LoVo (cell line): Measurements from ENCODE around the gene TRAM2.

Experiments used
- DNase-seq: peaks from one replicate; pipeline ENCODE4 v3.0.0-alpha.2; 2016; ENCODE audit warnings: low spot score

The TRAM2 gene

DNA sequence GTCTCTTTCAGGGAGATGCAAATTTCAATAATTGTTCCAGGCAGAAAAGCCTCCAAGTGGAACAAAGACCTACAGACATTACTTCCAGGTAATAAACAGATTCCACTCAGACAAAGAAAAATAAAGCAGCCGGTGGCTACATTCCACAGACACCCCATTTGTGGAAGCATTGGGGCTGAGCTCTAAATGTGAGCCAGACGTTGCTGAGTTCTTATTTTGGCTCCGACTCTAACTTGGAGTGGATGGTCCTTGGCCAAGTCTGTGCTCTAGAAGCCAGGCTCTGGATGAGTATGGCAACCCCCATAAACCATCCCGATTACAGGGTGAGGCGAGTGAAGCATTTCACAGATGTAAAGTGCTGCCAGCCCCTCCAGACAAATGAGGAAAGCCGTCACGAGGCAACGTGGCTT, 6.6 kb downstream of the TRAM2 start:
- DNase-seq: no peak

DNA sequence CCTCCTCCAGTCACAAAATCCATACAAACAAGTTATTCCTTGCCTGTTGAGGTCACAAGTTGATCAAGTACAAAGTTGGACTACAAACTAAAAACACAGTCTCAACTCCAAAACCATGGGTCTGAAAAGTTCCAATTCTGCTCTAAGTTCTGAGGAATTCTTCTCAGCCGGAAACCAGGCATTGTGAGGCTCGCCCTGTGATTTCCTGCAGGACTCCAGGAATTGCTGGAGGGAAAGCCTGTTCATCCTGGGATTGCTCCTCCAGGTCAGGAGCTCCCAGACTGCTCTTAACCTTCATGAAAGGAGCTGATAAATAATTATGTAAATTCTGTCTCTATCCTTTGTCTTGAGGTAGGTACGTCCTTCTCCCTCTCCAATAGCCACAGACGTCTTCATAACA, 8.5 kb downstream of the TRAM2 start:
- DNase-seq: no peak

DNA sequence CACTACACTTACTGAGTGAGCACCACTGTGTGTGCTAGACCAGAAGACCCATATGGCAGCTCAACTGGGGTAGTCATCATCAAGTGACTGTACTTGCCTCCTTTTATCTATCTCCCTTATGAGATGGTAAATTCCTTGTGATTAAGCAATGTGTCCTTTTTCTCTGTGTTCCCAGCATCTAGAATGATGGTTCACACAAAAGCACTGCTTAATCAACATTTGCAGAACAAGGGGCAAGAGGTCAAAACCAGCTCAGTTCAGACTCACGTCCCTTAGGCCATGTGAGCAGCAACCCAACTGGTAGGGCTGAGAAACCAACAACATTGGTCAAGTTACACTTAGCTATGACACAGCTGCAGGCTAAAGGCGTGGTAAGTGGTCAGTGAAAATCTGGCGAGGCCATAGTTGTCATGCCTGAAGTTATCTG, 10.0 kb downstream of the TRAM2 start:
- DNase-seq: no peak

DNA sequence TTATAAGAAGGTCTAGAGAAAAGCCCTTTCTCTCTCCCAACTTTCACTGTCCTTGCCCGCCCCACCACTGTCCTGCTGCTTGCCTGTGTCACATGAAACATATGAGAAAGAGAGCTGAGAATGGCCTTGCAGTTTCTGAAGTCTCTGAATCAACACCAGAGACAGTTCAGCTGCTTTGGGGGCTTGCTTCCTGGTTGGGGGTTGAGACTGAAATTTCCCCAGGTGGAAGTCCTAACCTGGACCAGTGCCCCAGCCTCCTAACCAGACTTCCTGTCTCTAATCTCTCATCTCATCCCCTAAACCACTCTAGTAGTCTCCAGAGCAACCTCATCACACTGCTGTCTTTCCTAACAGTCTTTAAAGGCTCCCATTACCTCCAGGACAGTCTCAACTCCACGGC, 10.7 kb downstream of the TRAM2 start:
- DNase-seq: no peak

DNA sequence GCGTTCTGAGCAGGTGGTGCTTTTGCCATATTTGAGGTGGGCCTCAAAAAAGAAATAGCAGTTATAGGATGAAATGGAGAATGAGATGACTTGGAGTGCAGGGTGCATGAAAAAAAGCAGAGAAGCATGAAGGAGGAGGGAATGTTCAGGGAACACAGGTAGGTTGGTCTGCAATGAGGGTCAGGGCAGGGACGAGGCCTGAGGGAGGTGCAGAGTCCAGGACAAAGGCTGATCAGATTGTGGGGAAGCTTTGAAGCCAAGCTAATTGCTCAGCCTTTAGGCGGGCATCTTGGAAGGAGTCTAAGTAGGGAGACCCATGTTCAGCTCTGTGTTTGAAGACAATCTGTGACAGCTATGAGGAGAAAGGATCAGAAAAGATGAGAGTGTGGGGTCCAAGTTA, 12.0 kb downstream of the TRAM2 start:
- DNase-seq: no peak

DNA sequence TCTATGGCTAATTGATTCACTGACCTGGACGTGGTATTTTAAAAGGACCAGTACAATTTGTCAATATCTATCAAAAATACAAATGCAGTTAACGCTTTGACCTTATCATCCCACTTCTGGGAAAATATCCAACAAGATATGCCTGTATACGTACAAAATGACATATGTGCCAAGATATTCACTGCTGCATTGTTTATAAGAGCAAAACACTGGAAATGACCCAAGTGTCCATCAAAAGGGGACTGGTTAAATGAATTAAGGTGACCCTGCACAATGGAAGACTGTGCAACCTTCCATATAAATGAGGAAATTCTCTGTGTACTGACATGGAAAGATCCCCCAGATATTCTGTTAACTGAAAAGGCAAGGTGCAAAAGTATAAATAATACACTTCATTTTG, 13.9 kb downstream of the TRAM2 start:
- DNase-seq: no peak

DNA sequence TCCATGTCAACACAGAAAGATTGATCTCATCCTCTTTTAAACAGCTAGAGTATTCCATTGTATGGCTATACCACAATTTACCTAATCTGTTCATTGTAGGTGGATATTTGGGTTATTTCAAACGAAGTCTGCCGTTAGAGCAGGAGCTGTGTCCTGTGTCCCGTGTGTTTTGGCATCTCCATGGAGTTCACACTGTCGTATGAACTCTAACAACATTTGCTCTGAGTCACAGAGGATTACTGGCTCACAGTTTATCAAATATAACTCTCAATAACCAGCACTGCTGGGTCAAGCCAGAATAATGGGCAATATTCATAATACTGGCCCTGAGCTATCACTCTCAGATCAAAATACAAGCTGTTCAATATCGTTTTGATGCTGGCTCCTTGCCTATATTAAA, 16.4 kb downstream of the TRAM2 start:
- no peak for DNase-seq

DNA sequence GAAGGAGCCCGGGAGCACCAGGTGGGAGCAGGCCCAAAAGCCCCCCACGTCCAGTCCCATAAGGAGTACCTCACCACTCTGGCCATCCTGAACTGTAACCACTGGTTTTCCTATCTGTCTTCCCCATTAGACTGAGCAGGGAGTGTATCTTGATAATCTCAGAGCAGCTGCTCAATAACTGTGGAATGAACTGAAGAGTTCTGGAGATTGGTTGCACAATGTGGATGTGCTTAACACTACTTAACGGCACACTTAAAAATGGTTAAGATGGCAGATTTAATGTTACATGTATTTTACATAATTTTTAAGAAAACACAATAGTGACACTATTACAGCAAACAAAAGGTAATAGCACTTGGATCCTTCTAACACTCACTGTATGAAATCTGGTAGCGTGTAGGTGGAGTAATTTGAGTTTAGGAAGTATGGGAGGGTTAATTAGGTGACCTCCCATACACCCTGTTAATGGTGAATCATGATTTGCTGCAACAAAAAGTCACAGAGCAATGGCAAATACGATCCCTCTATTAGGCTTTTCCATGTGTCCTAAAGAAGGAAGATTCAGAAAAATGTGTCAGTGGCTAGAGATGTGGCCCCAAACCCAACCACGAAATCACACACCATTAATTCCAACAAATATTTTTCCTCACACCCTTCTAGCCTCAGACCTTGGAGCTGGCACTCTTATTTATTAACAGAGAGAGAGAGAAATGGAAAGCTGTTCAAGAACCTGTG, 18.4 kb downstream of the TRAM2 start:
- DNase-seq: no peak

DNA sequence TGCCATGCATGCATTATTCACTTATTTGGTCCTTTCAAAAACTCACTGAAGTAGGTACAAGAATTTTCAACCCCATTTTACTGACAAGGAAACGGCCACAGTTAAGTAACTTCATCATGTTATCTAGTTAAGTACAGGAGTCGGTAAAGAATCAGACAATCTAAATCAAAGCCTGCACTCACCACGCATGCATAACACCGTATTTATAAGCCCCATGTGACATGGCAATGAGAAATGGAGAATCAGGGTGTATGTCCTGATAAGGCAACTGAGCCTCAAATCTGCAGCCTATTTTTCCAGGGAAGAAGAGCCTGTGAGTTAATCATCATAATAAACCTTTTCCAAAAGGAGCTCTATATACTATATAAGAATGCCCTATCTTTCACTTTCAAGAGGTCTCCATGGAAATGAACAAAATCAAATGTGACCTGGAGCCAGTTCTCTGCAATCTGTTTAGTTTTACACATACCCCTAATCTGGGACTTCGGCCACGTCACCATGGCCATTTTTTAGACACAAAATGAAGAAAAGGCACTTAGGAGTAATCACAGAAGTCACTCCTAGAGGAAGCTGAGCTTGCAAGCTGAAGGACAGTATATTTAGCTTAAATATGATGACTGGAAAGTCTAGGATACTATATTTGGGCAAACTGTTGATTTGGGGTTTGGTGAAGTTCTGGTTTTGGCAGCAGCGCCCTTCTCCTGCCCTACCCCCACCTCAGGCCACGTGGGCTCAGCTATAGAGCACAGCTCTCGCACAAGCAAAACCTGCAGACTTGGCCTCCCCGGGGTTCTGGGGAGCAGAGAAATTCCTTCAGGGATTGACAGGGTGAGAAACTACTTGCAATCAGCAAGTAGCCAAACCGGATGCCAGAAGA, 19.2 kb downstream of the TRAM2 start:
- DNase-seq: no peak

DNA sequence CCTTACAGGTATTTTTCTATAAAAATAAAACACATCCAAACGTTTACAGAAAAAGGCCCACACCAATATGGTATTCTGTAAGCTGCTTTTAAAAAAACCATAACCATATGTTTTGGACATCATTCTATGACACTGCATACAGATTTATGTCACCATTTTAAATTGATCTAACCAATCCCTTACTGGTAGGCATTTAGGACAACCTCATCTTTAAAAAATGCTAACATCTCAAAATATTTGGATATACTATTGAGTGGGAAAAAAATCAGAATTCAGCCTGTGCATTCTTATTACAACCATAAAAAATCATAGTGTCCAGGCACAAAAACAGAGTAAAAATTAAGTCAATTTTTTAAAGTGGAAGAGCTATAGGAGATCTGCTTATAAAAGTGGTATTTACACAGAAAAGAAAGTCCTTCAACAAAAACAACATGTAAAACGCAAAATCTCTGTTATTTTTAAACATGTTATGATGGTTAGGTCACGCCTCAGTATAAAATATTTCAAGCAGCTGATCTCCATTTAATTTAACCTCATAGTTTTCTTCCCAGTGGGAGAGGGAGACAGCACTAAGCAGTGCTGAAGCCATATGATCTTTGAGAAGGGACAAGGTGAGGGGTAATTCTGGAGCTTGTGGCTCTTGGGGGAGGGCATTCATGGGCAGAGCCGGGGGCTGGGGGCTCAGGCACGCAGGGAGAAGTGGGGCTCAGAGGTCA, 21.2 kb downstream of the TRAM2 start:
- no peak for DNase-seq

DNA sequence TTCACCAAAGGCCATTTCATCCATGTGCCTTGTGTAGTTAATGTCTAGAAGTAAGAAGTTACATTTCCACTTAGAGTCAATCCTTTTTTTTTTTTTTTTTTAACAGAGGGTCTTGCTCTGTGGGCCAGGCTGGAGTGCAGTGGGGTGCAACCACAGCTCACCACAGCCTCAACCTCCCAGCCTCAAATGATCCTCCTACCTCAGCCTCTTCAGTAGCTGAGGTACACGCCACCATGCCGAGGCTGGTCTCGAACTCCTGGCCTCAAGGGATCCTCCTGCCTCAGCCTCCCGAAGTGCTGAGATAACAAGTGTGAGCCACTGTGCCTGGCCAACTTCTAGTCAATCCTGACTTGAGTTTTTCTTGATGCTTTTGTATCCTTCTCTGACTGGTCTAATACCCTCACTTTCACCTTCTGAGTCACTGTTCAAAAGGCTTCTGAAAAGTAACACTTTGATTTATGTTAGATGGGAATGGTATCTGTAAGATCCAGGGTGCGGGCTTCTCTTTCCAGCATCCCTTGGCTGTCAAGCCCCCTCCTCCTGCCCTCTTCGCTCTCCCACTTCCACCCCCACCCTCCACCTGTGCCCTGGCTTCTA, 22.1 kb downstream of the TRAM2 start:
- DNase-seq: no peak

DNA sequence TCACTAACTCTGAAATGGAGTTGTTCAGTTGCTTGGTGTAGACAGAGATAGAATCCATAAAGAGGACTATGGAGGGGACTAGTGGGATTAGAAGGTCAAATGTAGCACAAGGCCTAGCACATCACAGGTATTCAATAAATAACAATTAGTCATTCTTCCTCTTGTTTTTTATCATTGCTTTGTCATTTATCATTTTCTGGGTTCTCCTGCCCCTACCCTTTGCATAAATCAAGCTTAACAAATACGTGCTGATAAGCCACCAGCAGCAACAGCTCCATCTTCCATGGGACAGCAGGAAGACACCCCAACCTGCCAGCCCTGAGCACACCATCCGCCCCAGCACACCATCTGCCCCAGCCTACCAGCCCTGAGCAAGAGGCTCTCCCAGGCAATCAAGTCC, 23.1 kb downstream of the TRAM2 start:
- DNase-seq: no peak

DNA sequence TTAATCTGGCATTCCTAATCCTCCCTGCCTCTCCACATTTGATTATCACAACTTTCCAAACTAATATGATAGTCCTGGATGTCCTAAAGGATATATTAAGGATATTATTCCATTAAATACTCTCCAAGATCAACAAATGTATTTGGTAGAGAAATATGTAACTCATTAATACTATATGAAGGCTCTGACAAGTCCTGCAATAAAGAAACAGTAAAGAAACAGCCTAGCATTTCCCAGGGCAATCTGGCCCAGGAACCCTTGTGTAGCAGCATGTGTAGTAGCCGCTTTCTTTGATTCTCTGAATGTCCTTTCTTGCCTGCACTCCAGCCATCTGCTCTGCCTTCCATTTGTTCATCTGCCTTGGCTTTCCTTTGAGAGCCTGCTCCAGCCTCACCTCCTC, 23.7 kb downstream of the TRAM2 start:
- DNase-seq: no peak

DNA sequence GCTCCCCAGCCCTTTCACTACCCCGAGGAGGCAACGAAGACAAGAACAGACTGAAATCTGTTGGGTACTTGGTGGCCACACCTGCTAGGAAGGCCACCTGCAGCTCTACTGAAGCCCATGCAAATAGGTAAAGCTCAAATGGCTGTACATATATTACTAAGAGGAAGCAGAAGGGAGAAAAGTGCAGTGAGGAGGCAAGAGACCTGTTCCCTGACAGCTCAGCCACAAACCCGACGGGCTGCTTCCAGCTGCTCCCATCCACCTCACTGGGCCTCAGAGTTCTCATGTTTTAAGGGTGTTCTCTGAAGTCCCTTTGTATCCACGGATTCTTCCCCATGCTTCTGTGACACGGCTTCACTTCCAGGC, 24.6 kb downstream of the TRAM2 start:
- DNase-seq: no peak

DNA sequence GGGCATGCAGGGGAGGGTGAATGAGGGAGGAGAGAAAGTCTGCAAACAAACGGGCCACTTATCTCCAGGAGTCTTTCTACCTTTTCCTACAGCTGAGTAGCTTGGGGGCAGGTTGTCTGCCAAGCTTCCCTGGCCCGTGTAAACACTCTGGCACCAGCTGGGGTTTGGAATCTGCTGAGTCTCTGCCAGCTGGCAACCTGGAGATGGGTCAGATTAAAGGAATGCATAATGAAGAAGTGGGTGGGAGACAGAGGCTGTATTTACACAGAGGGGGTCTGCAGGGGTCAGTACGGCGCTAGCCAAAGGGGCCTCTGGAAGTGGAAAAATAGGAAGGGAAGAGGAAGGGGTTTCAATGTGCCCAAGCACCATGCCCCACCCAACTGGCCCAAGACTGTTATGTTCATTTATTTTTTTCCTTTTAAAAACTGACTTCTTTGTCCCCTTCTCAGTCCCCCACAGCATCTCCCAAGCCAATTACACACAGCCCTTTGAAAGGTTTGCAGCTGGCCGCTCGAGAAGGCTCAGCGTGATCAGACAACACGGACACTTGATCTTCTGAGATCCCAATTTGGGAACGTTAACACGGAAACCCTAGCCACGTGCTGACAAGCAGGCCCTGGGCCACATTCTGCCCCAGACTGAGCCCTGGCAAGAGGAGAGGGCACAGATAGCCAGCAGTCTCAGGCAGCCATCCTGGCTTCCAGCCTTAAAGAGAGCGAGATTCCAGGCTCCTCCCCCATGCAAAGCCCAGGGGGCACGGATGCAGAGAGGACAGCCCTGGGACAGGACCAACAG, 25.2 kb downstream of the TRAM2 start:
- peak; percentile 22 for DNase-seq

DNA sequence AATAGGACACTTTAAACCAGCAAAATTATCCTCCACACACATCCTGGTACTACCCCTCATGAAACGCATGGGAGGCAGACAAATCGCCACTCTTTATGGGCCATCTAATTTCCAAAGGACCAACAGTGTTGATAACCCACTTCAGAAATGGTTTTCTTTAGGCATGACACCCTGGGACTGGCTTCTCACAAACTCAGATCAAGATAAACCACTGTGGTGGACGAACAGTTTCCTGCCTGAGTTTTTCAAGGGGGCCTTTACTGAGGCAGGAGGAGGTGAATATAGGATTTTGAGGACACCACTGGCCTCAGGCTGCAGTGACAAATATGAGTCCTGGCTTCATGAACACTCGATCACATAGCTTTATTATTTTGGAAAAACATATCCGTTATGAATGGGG, 26.0 kb downstream of the TRAM2 start:
- no peak for DNase-seq

DNA sequence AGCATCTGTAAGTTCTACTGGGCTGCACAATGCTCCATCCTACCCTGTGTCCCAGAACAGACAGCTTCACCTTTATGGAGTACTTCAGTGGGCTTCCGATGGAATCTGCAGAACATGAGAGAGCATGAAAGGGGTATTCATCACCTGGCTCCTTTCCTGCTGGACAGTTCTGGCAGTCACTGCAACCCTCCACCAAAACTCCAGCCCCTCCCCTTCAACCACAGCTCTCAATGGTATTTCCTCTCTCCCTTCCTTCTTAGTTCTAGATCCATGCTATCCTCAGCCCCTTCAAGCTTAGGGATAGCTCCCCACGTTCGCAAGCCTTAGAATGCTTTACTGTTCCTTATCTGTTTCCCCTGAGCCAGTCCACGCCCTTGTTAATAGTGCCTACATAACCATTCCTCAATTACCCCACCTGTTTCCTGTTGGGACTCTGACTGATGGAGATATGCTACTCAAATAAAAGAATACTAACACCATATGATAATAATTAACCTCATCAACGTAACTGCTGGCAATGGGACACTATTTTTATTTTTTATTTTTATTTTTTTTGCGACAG, 26.8 kb downstream of the TRAM2 start:
- DNase-seq: peak; percentile 45

DNA sequence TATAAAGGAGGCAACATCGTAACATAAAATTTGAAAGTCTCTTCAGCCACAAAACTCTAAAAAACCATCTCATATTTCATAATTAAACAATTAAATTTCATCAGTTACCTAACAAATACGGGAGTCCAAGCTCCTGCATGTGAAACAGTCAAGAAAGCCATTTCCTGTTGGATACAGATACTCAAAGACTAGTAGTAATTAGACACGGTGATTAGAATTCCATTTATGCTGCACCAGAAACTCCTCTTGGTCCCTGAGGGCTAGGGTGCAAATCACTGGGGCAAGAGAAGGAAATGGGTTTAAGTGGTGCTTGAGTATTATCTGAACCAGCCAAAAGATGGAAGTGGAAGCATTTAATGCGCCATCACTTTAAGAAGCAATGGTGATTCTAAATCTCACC, 27.4 kb downstream of the TRAM2 start:
- no peak for DNase-seq

DNA sequence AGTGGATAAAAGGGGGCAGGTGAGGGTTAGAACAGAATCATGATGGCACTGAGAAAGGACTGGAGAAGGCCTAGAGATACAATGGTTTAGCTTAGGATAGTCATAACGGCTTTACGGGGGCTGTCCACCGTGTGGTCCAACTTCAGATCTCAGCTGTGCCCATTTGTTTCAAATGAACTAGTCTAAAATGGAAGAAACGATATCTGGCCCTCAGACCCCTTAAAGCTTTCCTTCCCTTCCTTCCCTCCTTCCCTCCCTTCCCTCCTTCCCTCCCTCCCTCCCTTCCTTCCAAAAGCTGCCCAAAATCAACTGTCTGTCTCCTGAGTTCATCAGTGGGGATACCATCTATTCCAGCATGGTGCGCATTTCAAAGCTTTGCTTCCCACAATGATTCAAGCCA, 27.9 kb downstream of the TRAM2 start:
- DNase-seq: no peak

DNA sequence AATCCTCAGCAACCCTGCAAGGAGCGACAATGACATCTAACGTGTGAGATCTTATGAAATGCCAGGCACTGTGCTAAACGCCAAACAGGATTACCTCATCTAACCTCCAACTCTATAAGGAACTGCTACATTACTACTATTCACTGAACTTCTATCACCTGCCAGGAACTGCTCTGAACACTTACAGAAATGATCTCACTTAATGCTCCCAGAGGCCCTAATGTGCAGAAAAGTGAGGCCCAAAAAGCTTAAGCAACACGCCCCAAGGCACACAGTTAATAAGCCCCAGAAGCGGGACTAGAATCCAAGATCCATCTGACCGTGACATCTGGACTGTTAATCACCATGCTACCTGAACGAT, 28.5 kb downstream of the TRAM2 start:
- no peak for DNase-seq

DNA sequence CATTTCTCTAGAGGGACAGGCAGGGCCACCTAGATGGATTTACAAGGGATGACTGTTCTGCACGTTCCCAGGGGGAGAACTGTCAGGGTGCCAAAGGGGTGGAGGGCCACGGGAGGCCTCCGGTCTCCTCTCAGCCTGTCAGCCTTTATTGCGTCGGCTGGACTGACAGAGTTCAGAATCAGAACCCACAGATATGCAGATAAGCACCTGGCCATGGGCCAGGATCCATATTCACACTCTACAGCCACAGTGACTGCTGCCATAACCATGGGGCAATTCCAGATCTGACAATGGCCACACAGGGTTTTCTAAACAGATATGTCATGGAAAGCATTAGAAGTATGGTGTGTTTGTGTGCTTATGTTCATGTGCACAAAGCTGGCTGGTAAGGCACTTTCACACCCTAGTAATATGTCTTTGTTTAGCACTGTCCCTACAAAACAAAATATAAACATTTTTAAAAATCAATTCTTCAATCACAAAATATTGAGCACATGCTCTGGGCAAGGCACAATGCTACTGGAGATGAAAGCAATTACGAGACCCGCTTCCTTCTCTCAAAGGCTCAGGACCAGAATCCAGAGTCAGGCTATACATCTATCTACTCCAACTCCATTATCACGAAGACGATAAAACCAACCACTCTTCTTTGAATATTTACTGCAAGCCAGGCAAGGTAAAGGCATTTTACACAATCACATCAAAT, 29.1 kb downstream of the TRAM2 start:
- peak; percentile 32 for DNase-seq
